Measurements from ENCODE around the gene TENT4A. TPM values are rescaled to one million over a fixed set of nuclear protein-coding genes. Genes with fewer than 3 reads are reported as not detected.

Gene TENT4A
- total RNA-seq, 4 donors from 2014 or later, result 11.9 to 15.2 (median 12.7) TPM

- Histone ChIP-seq H3K27ac (no peak overlapping the region), H3K27me3 (no peaks in the 10 kb centered on the region), H3K9me3 (no peaks in the 10 kb centered on the region), H3K4me1 (peaks cover 0 to 4% of the 10 kb centered on the region in 2 donors), H3K36me3 (peaks cover 0 to 76% of the 10 kb centered on the region in 2 donors), H3K4me3 (no peak overlapping the region)
- intact Hi-C loops (cut with DNase I; ENCODE audit: low total_unique reads) (loop anchor here (1.0 kb wide), 1 partner anchor 31 kb away; no protein-coding TSS in a partner anchor), in situ Hi-C loops (cut with MboI; ENCODE audit: low sequenced_read_pairs in 4 of 4) (no loop called here)
- TF ChIP-seq POLR2A (IDR thresholded peaks at IDR 0.05) (no peak), CTCF (IDR thresholded peaks at IDR 0.05 in 4 of 5, conservative IDR thresholded peaks at IDR 0.05 in 1 of 5) (no peak)
- DNase-seq (no peak), ATAC-seq (no peak)
These were observed 39.5 kb downstream of the TENT4A start for GRCh38 chr5:6752782-6753181.

GRCh38 chr5:6753851-6754250, 40.6 kb downstream of the TENT4A start:
- in situ Hi-C loops (cut with MboI; ENCODE audit: low sequenced_read_pairs in 4 of 4), result no loop called here
- Histone ChIP-seq H3K27ac (peak overlapping the region in 1 of 4 donors; percentile 18), H3K4me1 (peaks cover 0 to 4% of the 10 kb centered on the region in 2 donors), H3K36me3 (peaks cover 0 to 76% of the 10 kb centered on the region in 2 donors), H3K4me3 (no peak overlapping the region), H3K9me3 (no peaks in the 10 kb centered on the region), H3K27me3 (no peaks in the 10 kb centered on the region)
- ATAC-seq (peak in 1 of 2 donors; percentile 81), DNase-seq (peak in 1 of 2 donors; percentile 64)
- TF ChIP-seq POLR2A (IDR thresholded peaks at IDR 0.05), result no peak
- TF ChIP-seq CTCF (IDR thresholded peaks at IDR 0.05 in 4 of 5, conservative IDR thresholded peaks at IDR 0.05 in 1 of 5), result no peak
- intact Hi-C loops (cut with DNase I; ENCODE audit: low total_unique reads), result loop anchor here (1.0 kb wide), 1 partner anchor 33 kb away; no protein-coding TSS in a partner anchor

- ATAC-seq (no peak), DNase-seq (no peak)
- H3K36me3 ChIP-seq, result peaks cover 0 to 76% of the 10 kb centered on the region in 2 donors
- peaks cover 0 to 4% of the 10 kb centered on the region in 2 donors for H3K4me1 ChIP-seq
- TF ChIP-seq POLR2A (IDR thresholded peaks at IDR 0.05) (no peak), CTCF (IDR thresholded peaks at IDR 0.05 in 4 of 5, conservative IDR thresholded peaks at IDR 0.05 in 1 of 5) (no peak)
- in situ Hi-C loops (cut with MboI; ENCODE audit: low sequenced_read_pairs in 4 of 4) (no loop called here), intact Hi-C loops (cut with DNase I; ENCODE audit: low total_unique reads) (no loop called here)
- no peaks in the 10 kb centered on the region for H3K27me3 ChIP-seq
- no peak overlapping the region for H3K27ac ChIP-seq
- no peaks in the 10 kb centered on the region for H3K9me3 ChIP-seq
- H3K4me3 ChIP-seq, result no peak overlapping the region
These were observed 41.5 kb downstream of the TENT4A start for GRCh38 chr5:6754766-6755165.

GRCh38 chr5:6755519-6755918, 42.3 kb downstream of the TENT4A start:
- Histone ChIP-seq H3K9me3 (no peaks in the 10 kb centered on the region), H3K27me3 (no peaks in the 10 kb centered on the region), H3K4me3 (no peak overlapping the region), H3K36me3 (peaks cover 0 to 68% of the 10 kb centered on the region in 2 donors), H3K4me1 (peaks cover 4% of the 10 kb centered on the region in 2 donors), H3K27ac (no peak overlapping the region)
- in situ Hi-C loops (cut with MboI; ENCODE audit: low sequenced_read_pairs in 4 of 4) (no loop called here), intact Hi-C loops (cut with DNase I; ENCODE audit: low total_unique reads) (no loop called here)
- no peak for ATAC-seq
- TF ChIP-seq CTCF (IDR thresholded peaks at IDR 0.05 in 4 of 5, conservative IDR thresholded peaks at IDR 0.05 in 1 of 5) (no peak), POLR2A (IDR thresholded peaks at IDR 0.05) (no peak)
- DNase-seq, result no peak

GRCh38 chr5:6755941-6756340, 42.7 kb downstream of the TENT4A start:
- peaks cover 4% of the 10 kb centered on the region in 2 donors for H3K4me1 ChIP-seq
- no peaks in the 10 kb centered on the region for H3K27me3 ChIP-seq
- no peak overlapping the region for H3K4me3 ChIP-seq
- H3K9me3 ChIP-seq, result no peaks in the 10 kb centered on the region
- H3K27ac ChIP-seq, result no peak overlapping the region
- DNase-seq, result no peak
- intact Hi-C loops (cut with DNase I; ENCODE audit: low total_unique reads), result no loop called here
- in situ Hi-C loops (cut with MboI; ENCODE audit: low sequenced_read_pairs in 4 of 4), result no loop called here
- H3K36me3 ChIP-seq, result peaks cover 0 to 64% of the 10 kb centered on the region in 2 donors
- ATAC-seq, result no peak
- no peak for TF ChIP-seq CTCF (IDR thresholded peaks at IDR 0.05 in 4 of 5, conservative IDR thresholded peaks at IDR 0.05 in 1 of 5)
- no peak for TF ChIP-seq POLR2A (IDR thresholded peaks at IDR 0.05)
